HG02642 (cell line): ENCODE measurements around the gene CYLD.

Source experiments
- ATAC-seq: cut with Tn5 transposase; IDR thresholded peaks from one replicate; pipeline ENCODE4 v1.9.1; 2021; ENCODE audit warnings: mild to moderate bottlenecking; ENCODE audit not compliant: unreplicated experiment, poor library complexity

Gene CYLD

GRCh38 chr16:50709980-50710379 is 31.9 kb upstream of the CYLD start:
- ATAC-seq: no peak

DNA sequence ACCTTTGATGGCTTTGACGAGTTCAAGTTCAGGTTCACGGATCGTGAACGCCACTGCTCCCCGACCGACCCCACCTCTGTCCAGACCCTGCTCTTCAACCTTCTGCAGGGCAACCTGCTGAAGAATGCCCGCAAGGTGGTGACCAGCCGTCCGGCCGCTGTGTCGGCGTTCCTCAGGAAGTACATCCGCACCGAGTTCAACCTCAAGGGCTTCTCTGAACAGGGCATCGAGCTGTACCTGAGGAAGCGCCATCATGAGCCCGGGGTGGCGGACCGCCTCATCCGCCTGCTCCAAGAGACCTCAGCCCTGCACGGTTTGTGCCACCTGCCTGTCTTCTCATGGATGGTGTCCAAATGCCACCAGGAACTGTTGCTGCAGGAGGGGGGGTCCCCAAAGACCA is 30.8 kb upstream of the CYLD start:
- no peak for ATAC-seq

GRCh38 chr16:50711862-50712559 is 29.9 kb upstream of the CYLD start:
- ATAC-seq: no peak

DNA sequence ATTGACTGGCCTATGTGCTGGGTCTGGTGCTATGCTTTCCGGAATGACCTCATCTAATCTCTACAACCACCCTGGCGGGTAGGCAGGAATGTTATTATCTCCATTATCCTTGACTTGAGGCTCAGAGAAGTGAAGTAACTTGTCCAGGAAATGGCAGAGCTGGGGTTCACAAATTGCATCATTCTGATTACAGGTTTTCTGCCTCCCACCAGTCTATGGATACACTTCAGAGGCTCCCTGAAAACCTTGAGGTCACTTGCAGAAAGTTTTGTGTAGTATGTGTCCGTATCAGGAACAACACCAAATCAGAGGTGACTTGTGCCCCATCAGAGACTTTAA is 29.4 kb upstream of the CYLD start:
- ATAC-seq: no peak

GRCh38 chr16:50712956-50713355 is 28.9 kb upstream of the CYLD start:
- ATAC-seq: no peak

GRCh38 chr16:50717091-50717490 is 24.8 kb upstream of the CYLD start:
- ATAC-seq: no peak

DNA sequence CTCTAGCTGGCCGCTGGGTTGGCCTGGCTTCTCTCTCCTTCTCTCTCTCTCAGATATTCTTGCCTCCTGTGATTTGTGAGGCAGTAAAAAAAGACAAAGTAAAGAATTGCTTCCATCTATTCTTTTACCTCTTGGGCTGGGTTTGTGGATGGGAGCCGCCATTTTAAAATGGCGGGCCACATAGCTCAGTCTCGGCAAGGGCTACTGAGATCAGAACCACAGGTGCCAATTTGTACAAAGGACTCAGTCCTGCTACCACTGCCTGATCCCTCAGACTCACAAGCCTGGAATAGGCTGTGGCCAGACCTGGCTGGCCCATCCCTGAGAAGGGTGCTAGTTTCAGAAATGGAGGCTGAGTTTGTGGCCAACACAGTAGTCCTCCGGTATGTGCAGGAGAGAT is 24.4 kb upstream of the CYLD start:
- no peak for ATAC-seq

GRCh38 chr16:50718061-50718760 is 23.7 kb upstream of the CYLD start:
- no peak for ATAC-seq

DNA sequence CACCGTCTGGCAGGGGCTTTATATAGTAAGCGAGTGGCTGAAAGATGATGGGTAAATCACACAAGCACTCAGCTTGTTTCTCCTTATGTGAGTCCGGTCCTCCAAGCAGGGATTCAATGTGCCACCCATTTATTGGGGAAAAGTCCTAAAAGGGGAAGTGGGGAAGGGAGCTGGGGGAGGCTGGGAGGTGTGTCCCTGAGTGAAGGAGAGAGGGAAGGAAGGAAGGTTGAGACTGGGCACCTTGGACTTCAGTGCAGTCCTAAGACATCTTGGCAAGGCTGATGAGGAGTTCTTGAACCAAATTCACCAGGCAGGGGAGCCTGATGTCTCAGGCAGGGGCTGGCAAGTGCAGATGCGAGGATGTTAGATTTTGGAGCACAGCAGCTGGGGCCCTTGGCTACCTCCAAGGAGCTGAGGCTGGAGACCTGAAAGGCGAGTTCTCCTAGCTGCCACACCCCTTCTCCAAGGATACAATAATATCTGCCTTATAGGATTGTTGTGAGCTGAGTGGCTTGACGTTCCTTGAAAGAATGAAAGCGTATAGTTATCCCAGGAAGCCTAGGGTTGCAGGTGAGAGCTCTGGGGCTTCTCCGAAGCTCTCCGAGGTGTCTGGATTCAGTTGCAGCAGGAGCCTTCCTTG is 23.0 kb upstream of the CYLD start:
- ATAC-seq: no peak

- no peak for ATAC-seq
Observed at GRCh38 chr16:50719401-50720337, 22.2 kb upstream of the CYLD start.

- ATAC-seq: no peak
Observed at GRCh38 chr16:50721549-50722404, 20.1 kb upstream of the CYLD start.

GRCh38 chr16:50722405-50722737 is 19.5 kb upstream of the CYLD start:
- ATAC-seq: no peak

DNA sequence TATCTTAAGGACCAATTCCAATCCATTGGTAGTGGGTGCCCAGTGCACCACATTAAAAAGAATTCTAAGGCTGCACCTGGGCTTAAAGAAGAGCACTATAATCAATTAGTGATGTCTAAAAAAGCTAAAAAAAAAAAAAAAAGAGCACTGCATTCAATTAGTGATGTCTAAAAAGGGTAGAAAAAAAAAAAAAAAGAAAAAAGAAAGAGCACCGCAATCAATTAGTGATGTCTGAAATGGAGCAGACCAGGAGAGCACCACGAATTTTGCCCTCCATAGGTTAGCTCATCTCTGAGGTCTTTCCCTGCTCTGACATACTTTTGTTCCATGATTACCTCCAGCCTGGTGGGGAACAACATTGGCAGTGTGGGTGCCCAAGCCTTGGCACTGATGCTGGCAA is 18.9 kb upstream of the CYLD start:
- ATAC-seq: no peak

- no peak for ATAC-seq
Observed at GRCh38 chr16:50724306-50724705, 17.6 kb upstream of the CYLD start.

DNA sequence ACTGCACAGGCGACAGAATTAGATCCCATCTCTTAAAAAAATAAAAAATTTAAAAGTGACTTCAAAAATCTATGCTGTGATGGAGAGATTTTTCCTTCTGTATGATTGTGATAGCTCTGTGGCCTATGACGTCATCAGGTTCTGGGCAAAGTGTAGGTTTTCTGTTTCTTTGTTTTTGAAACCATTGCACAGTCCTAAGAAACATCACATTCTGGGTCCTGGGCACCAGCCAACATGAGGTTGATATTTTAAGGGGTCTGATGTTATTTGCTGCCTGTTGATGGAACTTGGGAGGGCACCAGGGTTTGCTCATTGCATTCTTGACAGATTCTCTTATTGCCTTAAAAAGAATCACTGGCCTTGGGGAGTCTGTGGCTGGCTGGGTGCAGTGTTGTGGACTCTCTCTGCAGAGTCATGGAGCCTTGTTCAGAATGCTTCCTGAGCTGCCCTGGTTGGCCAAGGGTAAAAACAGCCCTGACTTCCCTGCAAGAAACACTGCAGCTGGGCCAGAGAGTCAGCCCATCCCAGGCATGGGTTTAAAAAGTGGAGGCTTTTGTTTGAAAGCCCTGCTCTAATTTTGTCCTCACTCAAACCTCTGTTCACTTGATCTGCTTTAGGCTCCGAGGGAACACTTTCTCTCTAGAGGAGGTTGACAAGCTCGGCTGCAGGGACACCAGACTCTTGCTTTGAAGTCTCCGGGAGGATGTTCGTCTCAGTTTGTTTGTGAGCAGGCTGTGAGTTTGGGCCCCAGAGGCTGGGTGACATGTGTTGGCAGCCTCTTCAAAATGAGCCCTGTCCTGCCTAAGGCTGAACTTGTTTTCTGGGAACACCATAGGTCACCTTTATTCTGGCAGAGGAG is 10.5 kb upstream of the CYLD start:
- no peak for ATAC-seq

GRCh38 chr16:50731989-50732832 is 9.7 kb upstream of the CYLD start:
- ATAC-seq: no peak

- no peak for ATAC-seq
Observed at GRCh38 chr16:50733468-50733867, 8.4 kb upstream of the CYLD start.

GRCh38 chr16:50735629-50736122 is 6.2 kb upstream of the CYLD start:
- ATAC-seq: peak; percentile 46
